Hematopoietic multipotent progenitor cell treated with erythropoietin and hydrocortisone succinate and interleukin-3 and kit ligand, for 17 days (in vitro differentiated cells): Measurements from ENCODE around the gene SERAC1.

Source experiments
- DNase-seq: peaks from one replicate; pipeline ENCODE4 v3.0.0-alpha.2; 2015; ENCODE audit warnings: low spot score

The SERAC1 gene

DNA sequence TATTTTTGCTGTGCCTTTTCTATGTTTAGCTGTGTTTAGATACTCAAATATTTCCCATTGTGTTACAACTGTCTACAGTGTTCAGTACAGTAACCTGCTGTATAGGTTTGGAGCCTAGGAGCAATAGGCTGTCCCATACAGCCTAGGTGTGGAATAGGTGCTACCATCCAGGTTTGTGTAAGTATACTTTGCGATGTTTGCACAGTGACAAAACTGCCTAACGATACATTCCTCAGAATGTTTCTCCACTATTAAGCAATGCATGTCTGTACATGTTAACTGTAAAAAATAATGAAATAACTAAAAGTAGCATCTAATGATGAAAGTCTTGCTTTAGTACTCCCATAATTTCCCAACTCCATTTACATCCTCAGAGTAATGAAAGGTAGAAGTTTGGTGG lies 46.0 kb downstream of the SERAC1 start:
- no peak for DNase-seq

DNA sequence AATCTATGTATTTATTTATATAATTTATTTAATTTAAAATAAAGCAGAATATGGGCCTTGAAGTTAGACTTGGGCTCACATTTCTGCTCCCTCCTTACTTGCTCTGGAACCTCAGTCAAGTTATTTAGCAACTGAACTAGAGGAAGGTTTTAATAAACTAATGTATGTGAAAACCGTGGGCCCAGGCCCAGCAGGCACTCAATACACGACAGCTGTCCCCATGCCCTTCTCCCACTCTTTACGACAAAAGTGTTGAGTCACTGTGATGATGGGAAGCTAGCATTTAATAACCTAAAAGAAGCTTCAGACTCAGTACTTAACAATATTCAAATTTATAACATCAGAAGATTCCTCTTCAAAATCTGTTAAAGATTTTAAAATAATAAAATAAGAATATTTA lies 46.7 kb downstream of the SERAC1 start:
- DNase-seq, result no peak

DNA sequence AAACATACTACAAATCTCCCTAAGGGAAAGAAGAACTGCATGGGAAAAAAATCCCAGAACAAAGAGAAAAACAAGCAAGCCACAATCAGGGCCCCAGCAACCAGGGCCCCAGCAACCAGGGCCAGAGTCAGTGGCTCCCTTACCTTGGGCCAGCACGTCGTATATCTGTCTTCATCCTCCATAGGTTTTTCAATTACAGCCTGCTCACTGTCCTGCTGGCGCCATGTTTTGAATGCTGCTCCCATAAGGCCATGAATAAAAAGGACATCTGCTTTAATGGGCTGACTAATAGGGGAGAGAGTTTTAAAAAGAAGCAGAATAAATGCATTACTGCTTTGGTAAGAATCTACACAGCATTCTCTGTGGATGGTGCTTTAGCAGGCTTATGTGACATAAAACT lies 49.2 kb downstream of the SERAC1 start:
- DNase-seq, result no peak

DNA sequence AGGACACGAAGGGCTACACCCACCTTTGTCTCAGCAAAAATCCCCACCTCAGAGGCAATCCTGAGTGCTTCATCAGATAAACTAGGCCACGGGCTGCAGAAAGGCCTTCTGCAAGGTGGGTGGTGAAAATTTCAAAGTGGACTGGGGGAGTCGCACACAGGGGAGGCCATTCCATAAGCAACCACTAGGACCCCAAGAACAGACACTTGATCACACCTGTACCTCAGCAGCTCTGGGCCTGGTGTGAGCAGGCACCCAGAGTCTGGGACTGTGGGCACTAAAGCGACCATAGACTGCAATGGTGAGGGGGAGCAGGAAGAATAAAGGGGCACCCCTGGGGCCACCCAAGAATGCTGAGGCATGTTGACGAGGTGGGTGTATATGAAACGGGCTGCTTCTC lies 52.6 kb downstream of the SERAC1 start:
- no peak for DNase-seq

DNA sequence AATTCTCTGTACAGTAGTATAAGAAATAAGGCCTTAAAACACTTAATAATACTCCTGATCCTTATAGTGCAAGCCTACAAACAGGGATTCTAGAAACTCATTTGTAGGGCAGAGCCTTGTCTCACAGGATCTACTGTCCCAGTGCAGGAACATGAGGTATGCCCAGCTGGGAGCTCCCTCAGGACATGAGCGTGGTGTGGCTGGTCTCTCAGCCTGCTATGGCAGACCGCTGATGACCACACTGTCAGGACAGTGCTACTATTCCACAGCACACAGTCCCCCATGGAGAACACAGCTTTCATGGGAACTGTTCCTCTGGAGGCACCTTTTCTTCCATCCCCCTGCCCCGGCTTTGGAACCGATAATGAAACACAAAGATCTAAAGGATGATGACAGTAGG lies 53.0 kb downstream of the SERAC1 start:
- no peak for DNase-seq

DNA sequence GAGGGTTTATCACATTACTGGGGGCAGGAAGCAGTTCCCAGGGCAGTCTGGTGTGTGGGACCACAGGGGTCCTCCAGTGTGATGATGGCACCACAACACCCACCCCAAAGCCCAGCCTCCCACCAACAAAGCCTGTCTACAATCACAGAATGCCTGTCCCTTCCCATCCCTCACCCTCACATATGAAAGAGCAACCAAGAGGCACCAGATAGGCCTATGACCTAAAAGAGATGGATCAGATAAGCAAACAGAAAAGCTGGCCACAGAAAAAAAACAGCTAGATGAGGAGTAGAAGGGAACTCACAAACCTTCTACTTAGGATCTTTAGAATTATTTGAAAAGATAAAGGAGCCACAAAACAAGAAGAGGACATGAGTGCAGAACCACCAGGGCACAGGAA lies 54.3 kb downstream of the SERAC1 start:
- no peak for DNase-seq

DNA sequence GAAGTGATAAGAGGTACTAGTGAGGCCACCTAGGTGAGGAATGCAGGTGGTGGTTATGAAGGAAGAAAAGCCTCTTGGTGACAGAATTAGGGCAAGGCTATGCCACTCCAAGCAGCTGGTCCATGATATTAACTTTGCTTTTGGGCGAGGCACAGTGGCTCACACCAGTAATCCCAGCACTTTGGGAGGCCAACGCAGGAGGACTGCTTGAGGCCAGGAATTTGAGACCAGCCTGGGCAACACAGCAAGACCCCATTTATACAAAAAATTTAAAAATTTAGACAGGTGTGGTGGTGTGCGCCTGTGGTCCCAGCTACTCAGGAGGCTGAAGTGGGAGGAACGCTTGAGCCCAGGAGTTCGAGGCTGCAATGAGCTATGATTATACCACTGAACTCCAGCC lies 56.1 kb downstream of the SERAC1 start:
- no peak for DNase-seq

GRCh38 chr6:158110986-158111385 lies 57.1 kb downstream of the SERAC1 start:
- DNase-seq, result no peak

GRCh38 chr6:158109748-158110147 lies 58.3 kb downstream of the SERAC1 start:
- DNase-seq, result no peak

GRCh38 chr6:158104696-158105095 lies 63.4 kb downstream of the SERAC1 start:
- no peak for DNase-seq

GRCh38 chr6:158103228-158103627 lies 64.8 kb downstream of the SERAC1 start:
- no peak for DNase-seq

GRCh38 chr6:158095671-158096070 lies 72.4 kb downstream of the SERAC1 start:
- no peak for DNase-seq

DNA sequence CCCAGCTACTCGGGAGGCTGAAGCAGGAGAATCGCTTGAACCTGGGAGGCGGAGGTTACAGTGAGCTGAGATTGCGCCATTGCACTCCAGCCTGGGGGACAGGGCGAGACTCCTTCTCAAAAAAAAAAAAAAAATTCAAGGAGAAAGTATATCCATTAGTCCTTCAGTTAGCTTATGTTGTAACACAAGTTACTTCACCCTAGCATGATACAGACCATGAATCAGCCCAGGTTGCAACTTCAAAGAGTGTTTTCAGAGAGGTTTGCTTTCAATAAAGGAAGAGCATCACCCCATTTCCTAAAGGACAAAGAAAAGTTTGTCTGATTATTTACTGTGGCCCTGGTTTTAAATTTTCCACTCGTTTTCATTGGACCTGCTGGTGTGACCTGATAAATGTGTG lies 73.0 kb downstream of the SERAC1 start:
- DNase-seq, result no peak

DNA sequence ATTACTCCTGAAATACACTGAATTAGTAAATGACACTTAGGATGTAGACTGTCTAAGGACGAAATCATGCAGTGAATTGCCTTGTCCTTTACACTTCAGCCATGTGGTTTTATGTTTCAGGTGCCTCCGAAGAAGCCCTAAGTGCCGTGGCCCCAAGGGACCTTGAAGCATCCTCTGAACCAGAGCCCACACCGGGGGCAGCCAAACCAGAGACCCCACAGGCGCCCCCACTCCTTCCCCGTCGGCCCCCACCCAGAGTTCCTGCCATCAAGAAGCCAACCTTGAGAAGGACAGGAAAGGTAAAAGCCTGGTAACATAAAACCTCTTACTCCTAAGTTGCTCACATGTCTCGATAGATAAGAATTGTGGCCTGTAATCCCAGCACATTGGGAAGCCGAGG lies 75.3 kb downstream of the SERAC1 start:
- DNase-seq, result no peak

DNA sequence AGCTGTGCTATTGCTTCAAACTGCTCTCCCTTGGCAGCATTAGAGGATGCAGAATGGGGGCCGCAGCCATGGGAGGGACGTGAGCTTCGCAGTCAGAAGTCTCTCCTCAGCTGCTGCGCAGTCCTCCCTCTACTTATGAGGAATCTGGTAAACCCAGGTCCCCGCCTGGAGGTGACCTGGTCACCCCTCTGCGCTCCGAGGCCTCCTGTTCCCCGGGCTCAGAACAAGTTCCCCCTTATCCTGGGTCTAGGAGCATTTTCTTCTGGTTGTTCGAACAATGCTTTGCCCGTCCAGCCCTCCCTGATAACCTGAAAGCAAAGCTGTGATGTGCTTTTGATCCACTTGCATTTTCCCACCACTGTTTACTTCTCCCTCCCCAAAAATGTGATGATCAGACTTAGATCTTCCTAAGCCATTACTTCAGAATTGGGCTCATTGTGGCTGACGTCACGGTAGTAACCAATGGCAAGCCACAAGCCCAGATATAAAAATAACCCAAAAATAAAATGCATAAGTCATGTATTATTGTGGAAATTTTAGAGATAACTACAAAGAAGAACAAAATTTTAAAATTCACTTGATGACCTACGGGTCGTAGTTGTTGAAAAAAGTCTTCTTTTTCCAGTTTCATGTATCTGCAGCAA lies 80.7 kb downstream of the SERAC1 start:
- DNase-seq, result no peak

GRCh38 chr6:158086504-158087223 lies 81.4 kb downstream of the SERAC1 start:
- no peak for DNase-seq

- DNase-seq, result no peak
Measured at GRCh38 chr6:158086054-158086503, 82.0 kb downstream of the SERAC1 start.

- no peak for DNase-seq
Measured at GRCh38 chr6:158085261-158086053, 82.6 kb downstream of the SERAC1 start.

GRCh38 chr6:158083455-158084325 lies 84.4 kb downstream of the SERAC1 start:
- DNase-seq, result no peak

- no peak for DNase-seq
Measured at GRCh38 chr6:158081657-158081935, 86.5 kb downstream of the SERAC1 start.

DNA sequence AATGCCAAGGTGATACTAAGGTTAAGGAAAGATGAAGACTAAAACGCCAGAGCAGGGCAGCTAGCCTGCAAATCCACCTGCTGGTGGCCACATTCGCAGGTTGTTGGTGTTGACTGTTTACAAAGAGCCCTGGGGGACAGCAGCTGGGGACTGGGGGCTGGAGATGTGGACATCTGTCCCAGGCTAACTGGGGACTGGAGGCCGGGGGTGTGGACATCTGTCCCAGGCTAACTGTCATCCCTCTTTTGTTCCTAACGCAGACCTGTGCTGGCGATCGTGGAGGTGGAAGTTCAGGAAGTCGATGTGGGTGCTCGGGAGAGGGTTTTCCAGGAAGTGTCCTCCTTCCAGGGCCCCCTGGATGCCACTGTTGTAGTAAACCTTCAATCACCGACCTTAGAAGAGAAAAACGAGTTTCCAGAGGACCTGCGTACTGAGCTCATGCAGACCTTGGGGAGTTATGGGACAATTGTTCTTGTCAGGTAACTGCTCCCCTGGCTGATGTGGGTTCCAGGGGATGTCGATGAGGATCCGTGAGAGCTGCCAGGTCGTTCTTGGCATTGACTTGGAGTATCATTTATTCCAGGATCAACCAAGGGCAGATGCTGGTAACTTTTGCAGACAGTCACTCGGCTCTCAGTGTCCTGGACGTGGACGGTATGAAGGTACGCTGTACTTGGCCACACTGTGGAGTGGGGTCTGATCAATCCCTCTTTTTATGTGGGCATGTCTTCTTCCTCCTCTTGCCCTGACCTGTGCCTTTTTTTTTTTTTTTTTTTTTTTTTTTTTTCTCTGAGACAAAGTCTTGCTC lies 87.0 kb downstream of the SERAC1 start:
- DNase-seq, result no peak

- DNase-seq, result no peak
Measured at GRCh38 chr6:158078320-158078719, 89.7 kb downstream of the SERAC1 start.
